Activated CD4-positive, alpha-beta T cell treated with anti-CD3 and anti-CD28 coated beads, Interleukin-2, amount 50 U/mL, for 48 hours (primary cell): ENCODE results near the gene CPLX3.

Experiments
- DNase-seq, 2 experiments: peaks; one replicate each; pipeline ENCODE4 v3.0.0-alpha.2; 2020

The CPLX3 gene

DNA sequence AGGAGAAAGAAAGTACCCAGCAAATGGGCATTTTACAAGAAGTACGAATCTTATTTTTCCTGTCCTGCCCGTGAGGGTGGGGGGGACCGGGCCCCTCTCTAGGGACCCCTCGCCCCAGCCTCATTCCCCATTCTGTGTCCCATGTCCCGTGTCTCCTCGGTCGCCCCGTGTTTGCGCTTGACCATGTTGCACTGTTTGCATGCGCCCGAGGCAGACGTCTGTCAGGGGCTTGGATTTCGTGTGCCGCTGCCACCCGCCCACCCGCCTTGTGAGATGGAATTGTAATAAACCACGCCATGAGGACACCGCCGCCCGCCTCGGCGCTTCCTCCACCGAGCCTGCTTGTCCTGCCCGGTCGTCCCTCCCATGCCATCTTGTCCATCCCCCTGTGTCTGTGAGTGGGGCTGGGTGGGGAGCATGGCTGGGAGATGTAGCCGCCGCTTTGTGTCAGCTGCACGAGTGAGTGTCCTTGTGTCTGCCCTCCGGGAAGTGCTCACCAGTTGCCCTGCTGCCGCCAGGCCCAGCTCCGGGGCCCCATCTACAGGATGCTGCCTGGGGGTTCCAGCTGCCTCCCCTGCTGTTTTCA, 23.5 kb upstream of the CPLX3 start:
- DNase-seq, result no peak

DNA sequence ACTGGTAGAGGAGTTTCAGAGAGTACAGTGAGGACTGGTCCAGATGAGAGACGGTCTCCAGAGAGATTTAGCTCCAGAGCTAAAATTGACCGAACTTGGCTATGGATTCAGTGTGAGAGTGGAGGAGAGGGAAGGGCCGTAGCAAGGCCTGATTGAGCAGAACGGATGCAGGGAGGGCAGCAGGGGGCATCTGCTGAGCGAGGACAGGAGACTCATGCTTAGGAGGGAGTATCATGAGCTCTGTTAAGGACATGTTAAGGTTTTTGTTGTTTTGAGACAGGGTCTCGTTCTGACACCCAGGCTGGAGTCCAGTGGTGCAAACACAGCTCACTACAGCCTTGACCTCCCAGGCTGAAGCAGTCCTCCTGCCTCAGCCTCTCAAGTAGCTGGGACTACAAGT, 21.5 kb upstream of the CPLX3 start:
- DNase-seq, result no peak

DNA sequence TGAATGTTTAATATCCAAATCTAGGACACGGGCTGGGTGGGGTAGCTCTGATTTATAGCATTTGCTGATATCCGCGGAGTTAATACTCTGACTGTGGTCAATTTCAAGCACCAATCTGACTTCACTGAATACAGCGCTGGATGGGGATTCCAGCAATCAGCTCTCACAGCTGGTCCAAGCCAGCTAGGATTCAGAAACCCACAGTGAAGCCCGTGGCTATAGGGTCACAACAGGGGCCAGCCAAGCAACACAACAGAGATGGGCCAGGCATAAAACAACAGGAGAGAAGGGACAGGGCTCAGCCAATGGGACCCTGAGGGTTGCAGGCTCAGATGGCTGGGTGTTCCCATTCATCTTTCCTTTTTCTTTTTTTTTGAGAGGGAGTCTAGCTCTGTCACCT, 19.1 kb upstream of the CPLX3 start:
- no peak for DNase-seq

DNA sequence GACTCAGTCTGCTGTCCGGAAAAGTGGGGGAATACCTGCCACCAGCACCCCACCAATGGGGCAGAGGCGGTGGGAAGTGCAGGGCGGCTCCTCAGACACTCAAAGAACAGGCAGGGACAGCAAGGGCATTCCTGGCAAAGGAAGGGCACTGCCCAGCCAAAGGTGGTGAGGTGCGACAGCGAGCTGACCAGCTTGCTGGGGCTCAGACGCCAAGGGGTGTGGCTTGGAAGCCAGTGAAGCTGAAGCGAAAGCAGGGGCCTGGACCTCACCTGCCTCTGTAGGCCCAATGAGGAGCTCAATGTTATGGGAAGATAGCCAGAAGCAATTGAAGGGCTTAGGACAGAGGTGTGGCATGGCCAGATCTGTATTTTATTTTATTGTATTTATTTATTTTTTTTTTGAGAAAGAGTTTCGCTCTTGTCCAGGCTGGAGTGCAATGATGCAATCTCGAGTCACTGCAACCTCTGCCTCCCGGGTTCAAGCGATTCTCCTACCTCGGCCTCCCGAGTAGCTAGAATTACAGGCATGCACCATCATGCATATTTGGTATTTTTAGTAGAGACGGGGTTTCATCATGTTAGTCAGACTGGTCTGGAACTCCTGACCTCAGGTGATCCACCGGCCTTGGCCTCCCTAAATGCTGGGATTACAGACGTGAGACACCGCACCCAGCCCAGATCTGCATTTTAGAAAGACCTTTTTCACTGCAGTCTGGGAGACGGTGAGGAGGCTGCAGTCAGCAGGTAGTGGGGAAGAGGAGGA, 18.2 kb upstream of the CPLX3 start:
- DNase-seq, result no peak

DNA sequence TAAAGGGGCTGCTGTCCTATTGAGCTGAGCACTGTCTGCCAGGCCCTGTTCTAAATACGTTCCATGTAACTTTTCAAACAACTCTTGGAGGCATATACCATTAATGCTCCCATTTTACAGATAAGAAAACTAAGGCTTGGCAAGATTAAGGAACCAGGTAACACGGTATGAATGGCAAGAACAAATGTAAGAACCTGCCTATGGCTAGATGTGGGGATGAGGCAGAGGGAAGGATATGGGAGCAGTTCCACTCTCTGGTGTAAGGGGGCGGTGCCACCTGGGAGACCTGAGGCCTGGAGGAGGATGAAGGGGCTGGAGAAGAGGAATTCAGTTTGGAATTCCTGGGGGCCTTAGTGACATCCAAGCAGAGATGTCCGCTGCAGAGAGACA, 17.6 kb upstream of the CPLX3 start:
- no peak for DNase-seq

DNA sequence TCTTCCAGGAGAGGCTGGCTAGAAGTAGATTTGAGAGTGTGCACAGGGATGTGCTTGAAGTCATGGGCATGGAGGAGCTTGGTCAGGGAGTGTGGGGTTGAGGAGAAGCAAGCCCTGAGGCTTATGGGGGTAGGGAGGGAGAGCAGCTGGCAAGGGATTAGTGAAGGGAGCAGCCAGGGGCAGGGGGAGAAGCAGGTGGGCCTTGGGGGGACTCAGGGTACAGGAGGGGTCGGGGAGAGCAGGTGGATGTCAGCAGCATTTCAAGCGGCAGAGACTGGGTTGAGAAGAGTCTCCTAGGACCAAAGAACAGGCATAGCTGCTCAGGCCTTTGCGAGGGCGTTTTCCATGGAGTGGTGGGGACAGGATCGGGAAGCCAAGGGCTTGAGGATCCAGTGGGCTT, 17.2 kb upstream of the CPLX3 start:
- DNase-seq, result no peak

DNA sequence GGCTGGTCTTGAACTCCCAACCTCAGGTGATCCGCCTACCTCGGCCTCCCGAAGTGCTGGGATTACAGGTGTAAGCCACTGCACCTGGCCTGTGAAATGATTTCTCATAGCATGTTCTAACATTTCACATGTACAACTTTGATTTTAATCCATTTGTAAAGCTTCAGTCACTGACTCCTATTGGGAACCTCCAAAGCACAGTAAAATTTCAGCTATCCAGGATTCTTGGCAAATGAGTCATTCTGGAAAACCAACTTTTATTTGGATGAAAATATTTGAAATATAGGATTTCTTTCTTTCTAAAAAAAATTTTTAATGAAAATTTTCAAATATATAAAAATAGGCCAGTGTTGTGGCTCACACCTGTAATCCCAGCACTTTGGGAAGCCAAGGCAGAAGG, 16.5 kb upstream of the CPLX3 start:
- no peak for DNase-seq

DNA sequence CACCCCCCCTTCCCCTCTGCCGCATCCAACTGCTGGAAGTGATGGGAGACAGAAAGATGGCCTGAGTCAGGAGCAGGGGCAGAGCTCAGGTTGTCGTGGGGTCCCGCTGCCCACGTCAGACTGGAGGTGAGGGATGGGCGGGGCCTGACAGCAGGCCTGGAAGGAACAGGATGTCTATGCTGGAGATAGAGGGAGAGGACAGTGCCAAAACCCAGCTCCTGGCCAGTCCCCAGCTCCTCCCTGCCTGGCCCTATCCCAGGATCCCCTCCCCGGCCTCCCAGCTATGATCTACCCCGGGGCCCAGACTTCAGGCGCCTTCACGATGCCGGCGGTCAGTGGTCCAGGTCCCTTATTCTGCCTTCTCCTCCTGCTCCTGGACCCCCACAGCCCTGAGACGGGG, 13.9 kb upstream of the CPLX3 start, which contains the start of gene LMAN1L:
TSS of gene LMAN1L (plus strand) at position 303 of the 400 bp plus-strand sequence. CDS start at position 323, 20 bp downstream.
- DNase-seq, result no peak

DNA sequence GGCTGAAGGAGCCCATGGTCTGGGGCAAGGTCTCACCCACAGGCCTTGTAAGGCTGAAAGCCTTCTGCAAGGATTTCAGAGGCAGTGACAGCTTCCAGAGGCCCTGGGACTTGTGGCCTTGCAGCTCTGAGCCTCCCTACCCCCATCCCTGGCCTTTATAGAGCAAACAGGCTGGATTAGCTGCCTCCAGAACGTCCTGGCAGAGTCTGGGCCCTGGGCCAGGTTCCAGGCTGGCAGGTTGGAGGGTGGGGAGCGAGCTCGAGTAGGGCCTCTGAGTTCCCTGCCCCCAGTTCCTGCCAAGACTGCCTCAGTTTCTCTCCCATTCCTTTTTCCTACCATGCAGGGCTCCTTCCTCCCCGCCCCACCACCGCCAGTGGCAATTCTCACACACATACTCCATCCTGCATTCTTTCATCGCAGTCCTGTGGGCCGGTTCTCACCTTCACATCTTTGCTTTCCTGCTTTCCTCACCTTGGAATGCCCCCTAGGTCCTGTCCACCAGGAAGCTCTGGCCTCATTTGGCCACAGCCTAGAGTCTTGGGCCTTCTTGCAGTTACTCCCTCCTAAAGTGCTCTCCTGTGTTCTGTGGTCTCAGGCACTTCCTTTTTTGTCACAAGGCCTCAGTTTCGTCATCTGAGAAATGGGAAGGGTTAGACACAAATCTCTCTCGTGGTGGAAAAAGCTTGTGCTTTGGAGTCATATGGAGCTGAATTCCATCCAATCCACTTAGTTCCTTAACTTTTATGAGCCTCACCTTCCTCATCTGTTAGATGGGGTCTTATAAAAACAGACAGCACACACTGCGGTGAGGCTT, 11.1 kb upstream of the CPLX3 start:
- DNase-seq, result no peak

DNA sequence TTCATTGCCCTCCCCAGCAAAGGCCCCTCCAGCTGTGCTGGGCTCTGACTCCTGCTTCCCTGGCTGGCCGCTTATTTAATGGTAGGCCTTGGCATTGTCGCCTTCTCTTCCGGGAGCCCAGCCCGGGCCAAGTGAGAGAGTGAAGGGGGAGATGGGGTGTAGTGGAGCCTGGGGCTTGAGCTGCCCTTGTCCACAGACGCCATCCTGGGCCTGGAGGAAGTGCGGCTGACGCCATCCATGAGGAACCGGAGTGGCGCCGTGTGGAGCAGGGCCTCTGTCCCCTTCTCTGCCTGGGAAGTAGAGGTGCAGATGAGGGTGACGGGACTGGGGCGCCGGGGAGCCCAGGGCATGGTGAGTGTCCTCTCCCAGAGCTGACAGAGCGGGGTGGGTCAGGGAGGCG, 10.5 kb upstream of the CPLX3 start:
- DNase-seq, result no peak

DNA sequence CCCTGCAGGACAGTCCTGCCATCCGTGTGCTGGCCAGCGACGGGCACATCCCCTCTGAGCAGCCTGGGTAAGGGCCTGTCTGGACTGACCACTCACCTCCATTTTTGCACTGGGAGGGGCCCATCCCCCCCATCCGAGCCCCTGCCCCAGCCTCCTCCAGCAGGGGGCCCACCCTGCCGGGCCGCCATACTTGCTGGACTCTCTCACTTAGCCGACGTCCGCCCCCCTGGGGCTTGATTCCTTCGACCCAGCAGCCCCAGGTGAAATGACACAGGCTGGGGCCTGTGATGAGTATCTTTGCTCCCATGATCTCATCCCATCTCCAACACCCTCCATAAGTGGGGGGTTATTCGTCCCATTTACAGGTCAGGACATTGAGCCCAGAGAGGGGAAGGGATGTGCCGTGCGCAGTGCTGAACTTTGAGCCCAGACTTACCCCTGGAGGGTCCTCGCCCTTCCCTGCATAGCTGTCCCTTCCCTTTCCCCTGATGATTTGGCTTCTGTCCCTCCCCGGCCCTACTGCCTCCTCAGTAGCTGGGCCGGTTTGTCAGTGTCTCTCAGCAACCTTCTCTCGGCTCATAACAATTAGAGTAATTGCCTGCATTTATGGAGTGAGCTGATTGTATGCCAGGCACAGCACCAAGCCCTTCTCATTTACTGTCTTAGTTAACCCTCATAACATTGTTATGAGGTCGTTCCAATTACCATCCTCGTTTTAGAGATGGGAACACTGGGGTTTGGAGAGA, 9.6 kb upstream of the CPLX3 start:
- DNase-seq, result no peak

DNA sequence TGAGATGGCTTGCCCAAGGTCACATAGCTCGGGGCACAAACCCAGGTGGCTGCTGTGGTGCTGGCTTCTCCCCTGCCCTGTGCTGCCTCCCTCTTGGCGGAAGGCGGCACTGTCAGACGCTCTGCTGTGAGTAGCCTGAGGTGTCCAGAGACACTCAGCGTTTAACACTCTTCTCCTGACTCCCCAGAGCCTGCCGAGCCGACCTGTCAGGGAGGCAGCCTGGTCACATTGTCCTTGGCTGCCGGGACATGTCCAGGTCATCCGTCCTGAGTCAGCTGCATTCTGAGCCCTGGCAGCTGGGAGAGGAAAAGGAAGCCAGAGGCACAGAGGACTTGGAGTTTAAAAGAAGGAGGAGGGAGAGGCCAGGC, 9.1 kb upstream of the CPLX3 start:
- no peak for DNase-seq

DNA sequence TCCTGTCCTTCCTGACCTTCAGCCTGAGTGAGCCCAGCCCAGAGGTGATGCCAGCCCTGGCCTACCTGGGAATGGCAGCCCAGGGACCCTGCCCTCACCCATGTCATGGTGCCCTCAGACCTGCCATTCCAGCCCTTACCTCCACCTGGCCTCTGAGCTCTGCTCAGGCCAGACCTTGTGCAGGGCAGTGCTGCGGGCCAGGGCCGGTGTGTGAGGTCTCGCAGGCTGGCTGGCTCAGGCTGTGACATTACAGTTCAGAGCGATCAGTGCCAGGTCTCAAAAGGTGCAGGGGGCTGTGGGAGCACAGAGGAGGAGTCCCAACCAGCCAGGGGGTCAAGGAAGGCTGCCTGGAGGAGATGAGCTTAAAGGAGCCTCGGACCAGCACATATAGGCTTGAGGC, 6.4 kb upstream of the CPLX3 start:
- no peak for DNase-seq

DNA sequence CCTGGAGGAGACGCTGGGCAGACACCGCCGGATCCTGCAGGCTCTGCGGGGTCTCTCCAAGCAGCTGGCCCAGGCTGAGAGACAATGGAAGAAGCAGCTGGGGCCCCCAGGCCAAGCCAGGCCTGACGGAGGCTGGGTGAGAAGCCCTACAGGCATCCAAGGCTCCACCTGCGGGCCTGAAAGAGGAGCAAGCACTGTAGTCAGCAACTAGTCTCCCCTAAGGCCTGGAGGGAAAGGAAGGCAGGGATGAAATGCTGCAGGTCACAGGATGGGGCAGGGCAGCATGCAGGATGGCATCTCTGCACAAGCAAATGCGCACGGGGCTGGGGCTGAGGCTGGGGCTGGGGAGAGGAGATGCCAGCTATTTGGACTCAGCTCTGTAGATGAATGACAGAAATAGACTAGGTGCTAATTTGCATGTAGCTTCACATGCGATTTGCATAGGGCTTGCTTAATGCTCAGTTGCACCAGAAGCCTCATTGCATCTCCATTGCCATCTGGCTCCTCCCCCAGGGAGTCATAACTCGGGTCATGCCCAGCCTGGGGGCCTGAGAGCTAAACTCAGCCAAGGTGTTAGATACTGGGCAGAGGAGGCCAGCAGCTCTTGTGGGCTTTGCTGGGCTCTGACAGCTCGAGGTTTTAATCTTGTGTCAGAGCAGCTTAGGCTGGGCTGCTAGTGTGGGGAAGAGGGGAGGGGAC, 5.2 kb upstream of the CPLX3 start:
- no peak for DNase-seq

DNA sequence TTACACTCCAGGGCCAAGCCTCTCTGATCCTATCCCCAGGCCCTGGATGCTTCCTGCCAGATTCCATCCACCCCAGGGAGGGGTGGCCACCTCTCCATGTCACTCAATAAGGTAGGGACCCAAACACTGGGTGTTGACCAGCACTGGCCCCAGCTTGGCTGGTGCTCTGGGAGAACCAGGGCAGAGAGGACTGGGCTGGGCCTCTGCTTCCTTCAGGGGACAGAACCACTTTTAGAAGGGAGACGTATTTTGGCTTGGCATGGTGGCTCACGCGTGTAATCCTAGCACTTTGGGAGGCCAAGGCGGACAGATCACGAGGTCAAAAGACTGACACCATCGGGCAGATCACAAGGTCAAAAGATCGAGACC, 4.7 kb upstream of the CPLX3 start:
- no peak for DNase-seq

DNA sequence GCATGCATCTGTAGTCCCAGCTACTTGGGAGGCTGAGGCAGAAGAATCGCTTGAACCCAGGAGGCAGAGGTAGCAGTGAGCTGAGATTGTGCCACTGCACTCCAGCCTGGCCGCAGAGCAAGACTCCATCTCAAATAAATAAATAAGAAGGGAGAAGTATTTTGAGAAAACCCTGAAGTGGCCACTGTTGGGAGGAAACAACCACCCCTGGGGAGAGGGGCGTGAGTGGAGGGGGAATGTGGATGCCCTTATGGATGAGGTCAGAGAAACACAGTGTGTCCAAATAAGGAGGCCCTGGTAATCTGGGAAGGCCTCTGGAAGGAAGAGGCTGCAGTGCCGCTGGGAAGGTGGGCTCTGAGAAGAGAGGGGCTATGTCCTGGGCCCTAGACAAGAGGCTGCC, 4.2 kb upstream of the CPLX3 start:
- no peak for DNase-seq

DNA sequence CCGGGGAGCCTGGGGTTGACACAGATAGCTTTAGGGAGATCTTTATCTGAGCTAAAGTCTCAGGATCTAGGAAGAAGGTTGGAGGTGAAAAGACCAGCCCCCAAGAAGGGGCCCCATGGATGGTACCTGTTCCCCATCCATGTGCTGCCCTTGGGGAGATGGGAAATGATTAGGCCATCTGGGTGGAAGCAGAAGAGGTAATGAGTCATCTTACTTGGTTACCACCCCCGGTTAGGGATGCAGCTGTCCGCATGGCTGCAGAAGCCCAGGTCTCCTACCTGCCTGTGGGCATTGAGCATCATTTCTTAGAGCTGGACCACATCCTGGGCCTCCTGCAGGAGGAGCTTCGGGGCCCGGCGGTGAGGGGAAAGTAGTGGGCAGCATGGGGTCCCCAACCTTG, 3.1 kb upstream of the CPLX3 start:
- no peak for DNase-seq

DNA sequence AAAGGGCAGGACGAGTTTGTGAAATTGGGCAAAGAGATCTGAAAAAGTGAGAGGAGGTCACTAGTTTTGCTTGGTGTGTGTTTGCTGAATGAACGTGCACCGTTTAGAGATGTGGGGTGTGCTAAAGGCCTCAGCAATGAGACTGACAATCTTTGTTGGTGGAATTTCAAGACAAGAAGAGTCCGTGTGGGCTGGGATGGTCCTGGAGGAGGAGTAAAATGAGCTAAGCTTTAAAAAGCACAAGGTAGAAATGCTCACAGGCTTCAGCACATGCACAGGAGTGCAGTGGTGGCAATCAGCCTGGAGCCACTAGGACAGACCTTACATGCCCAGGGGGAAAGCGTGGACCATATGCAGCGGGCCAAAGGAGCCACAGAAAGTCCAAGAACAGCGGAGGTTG, 1.5 kb upstream of the CPLX3 start:
- DNase-seq, result no peak

DNA sequence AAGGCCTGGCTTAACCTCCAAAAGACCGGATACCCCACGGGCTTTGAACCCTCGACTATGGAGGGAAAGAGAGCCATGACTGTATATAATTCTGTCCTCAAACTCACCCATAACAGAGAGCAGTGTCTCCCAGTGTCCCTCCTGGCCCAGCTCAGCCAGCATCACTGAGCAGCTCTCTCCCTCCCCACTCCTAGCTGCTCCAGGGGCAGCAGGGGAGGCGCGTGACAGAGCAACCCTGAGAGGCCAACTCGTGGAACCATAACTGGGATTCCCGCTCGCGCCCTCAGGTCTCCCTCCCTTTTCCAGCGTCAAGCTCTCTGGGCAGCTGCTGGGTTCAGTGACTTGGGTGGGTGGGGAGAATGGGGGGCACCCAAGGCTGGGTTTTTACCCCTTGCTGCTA, 561 bp upstream of the CPLX3 start:
- no peak for DNase-seq

DNA sequence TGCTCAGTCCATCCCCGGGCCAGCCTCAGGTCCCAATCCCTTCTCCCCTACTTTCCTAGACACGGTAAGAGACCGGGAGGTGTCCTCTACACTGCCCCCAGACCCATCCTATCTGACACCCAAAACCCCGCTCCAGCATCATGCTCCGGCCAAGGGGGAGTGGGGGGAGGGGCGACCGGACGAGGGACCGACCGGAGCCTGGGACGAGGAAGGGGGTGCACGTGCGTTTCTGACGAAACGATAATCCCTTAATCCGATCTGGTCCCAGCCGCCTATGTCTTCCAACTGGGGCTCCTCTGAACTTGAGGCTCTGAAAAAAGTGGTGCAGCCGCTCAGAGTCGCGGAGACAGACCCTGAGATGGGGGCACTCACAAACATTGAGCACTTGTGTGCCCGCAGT, 494 bp downstream of the CPLX3 start:
- DNase-seq, result no peak

DNA sequence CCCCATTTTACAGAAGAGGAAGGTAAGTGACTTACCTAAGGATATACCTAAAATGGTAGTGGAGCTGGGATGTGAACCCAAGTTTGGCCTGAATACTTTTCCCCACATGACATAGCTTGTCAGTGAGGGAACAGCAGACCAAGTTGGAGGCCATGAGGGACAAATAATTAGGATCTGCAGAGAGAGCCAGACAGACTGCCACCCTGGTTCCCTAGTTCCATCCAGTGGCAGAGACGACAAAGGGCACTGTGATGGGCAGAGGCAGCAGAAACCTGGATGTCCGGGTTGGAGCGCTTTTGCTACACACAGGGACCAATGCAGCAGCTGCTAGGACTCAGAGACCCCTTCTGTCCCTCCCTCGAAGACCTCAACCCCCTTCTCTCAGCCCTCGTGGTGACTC, 1.2 kb downstream of the CPLX3 start:
- DNase-seq, result no peak

DNA sequence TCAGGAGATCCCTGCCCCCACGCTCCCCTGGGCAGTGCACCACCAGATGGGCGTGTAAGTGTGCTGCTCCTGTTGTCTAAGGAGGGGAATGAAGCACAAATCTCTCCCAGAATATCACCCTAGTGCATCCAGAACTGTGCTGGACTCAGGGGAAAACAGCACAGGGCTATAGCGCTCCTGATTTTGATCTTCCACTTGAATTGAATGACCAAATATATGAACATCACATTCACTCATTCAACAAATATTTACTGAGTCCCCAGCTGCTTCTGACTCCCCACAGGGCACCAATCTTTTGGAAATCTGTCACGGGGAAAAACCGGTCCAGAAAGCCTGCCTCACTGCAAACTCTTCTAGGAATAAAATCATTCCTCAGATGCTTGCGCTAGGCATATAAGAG, 2.4 kb downstream of the CPLX3 start:
- DNase-seq, result no peak

DNA sequence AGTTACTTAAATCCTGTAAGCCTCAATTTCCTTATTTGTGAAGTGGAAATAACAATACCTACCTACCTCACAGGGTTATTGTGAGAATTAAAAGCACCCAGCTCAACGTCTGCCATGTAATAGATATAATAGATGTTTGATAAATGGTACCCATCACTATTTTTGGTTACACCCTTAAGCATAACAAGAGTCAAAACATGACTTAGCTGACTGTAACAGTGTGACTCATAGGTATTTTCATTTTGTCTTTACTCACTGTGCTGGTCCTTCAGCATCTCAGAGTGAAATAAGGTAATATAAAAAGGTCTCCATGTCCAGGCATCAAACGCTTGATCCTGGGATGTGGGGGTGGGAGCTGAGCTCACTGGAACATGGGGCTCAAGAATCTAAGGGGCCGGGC, 3.1 kb downstream of the CPLX3 start:
- no peak for DNase-seq
